Astrocyte (in vitro differentiated cells and primary cell): Measurements from ENCODE around the gene SGK2. TPM values are rescaled to one million over a fixed set of nuclear protein-coding genes. Genes with fewer than 3 reads are reported as not detected.

Experiments used
- DNase-seq: peaks from one replicate; pipeline ENCODE4 v3.0.0-alpha.2; 2010; ENCODE audit warnings: low read depth
- FAIRE-seq: peaks from 2 replicates; lab custom pipeline; 2011; peaks lifted over from hg19 to GRCh38; lab: Jason Lieb, UNC
- H2AFZ ChIP-seq: 2 replicates; pipeline ENCODE4 v1.6.0; 2012; ENCODE audit warnings: low read depth, low read length, inconsistent platforms
- H3K27ac ChIP-seq: 2 replicates; pipeline ENCODE4 v1.5.1; 2011; ENCODE audit warnings: low read depth, low read length, inconsistent platforms
- H3K27me3 ChIP-seq: 2 replicates; pipeline ENCODE4 v1.6.0; 2011; ENCODE audit warnings: low read length, inconsistent platforms; ENCODE audit not compliant: insufficient read depth
- H3K36me3 ChIP-seq: 2 replicates; pipeline ENCODE4 v1.5.1; 2011; ENCODE audit warnings: low read length, inconsistent platforms; ENCODE audit not compliant: insufficient read depth
- H3K4me1 ChIP-seq: 2 replicates; pipeline ENCODE4 v1.5.1; 2011; ENCODE audit warnings: low read length, inconsistent platforms; ENCODE audit not compliant: insufficient read depth
- H3K4me2 ChIP-seq: 2 replicates; pipeline ENCODE4 v1.6.0; 2012; ENCODE audit warnings: low read length, inconsistent platforms
- H3K4me3 ChIP-seq: 2 replicates; pipeline ENCODE4 v1.5.1; 2011; ENCODE audit warnings: low read depth, mild to moderate bottlenecking, low read length, inconsistent platforms; ENCODE audit not compliant: insufficient read depth
- H3K79me2 ChIP-seq: 2 replicates; pipeline ENCODE4 v1.6.0; 2012; ENCODE audit warnings: mild to moderate bottlenecking, low read length, inconsistent platforms; ENCODE audit not compliant: insufficient read depth
- H3K9ac ChIP-seq: 2 replicates; pipeline ENCODE4 v1.6.0; 2012; ENCODE audit warnings: mild to moderate bottlenecking, low read length, inconsistent platforms
- H3K9me3 ChIP-seq: 2 replicates; pipeline ENCODE4 v1.5.1; 2012; ENCODE audit warnings: low read depth, mild to moderate bottlenecking, low read length, inconsistent platforms; ENCODE audit not compliant: insufficient read depth
- H4K20me1 ChIP-seq: 2 replicates; pipeline ENCODE4 v1.6.0; 2012; ENCODE audit warnings: low read length, inconsistent platforms; ENCODE audit not compliant: insufficient read depth
- H3K27ac Mint-ChIP-seq: one replicate; pipeline ENCODE4 v1.8.0; 2021; ENCODE audit warnings: mild to moderate bottlenecking, mixed read lengths; ENCODE audit not compliant: unreplicated experiment
- H3K27me3 Mint-ChIP-seq: one replicate; pipeline ENCODE4 v1.8.0; 2021; ENCODE audit warnings: low read depth, mixed read lengths; ENCODE audit not compliant: unreplicated experiment
- H3K36me3 Mint-ChIP-seq: one replicate; pipeline ENCODE4 v1.8.0; 2021; ENCODE audit warnings: low read depth, mixed read lengths; ENCODE audit not compliant: unreplicated experiment
- H3K4me1 Mint-ChIP-seq: one replicate; pipeline ENCODE4 v1.8.0; 2021; ENCODE audit warnings: low read depth, mixed read lengths; ENCODE audit not compliant: unreplicated experiment
- H3K4me3 Mint-ChIP-seq: one replicate; pipeline ENCODE4 v1.8.0; 2021; ENCODE audit warnings: mild to moderate bottlenecking, moderate library complexity, mixed read lengths; ENCODE audit not compliant: unreplicated experiment
- H3K9me3 Mint-ChIP-seq: one replicate; pipeline ENCODE4 v1.8.0; 2021; ENCODE audit warnings: mild to moderate bottlenecking, mixed read lengths; ENCODE audit not compliant: unreplicated experiment
- CTCF ChIP-seq: IDR thresholded peaks from 2 replicates; pipeline ENCODE4 v1.5.1; 2011; ENCODE audit warnings: low read depth, mild to moderate bottlenecking, inconsistent platforms, low read length, moderate library complexity; ENCODE audit not compliant: insufficient read depth
- EZH2 ChIP-seq: IDR thresholded peaks from 2 replicates; pipeline ENCODE4 v1.6.1; 2012; ENCODE audit warnings: mild to moderate bottlenecking, low read length, inconsistent platforms; ENCODE audit not compliant: insufficient read depth
- total RNA-seq: library from RNA; stranded (reverse); gene quantifications from 2 replicates; pipeline ENCODE4 v1.2.1, GENCODE V29; 2021

Gene SGK2
- total RNA-seq, 1 donor from 2014 or later: 0.64 TPM

DNA sequence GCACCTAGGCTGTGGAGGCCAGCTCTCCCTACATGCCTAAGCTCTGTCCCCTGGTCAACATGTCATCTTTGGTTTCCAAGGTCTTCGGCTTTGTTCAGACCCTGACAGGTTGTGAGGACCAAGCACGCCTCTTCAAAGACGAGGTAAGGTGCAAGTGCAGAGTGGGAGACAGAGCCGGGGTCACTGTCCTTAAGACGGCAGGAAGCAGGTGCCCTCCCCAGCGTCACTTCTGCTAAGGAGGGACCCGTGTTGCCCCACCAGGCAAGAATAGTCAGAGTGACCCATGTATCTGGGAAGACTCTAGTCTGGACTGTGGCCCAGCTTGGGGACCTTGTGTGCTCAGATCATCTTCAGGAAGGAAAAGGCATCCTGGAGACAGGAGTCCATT lies 18.2 kb upstream of the SGK2 start:
- peaks cover 5% of the 10 kb centered on the region for H3K27me3 Mint-ChIP-seq
- peaks cover 8% of the 10 kb centered on the region for H3K36me3 Mint-ChIP-seq
- Histone ChIP-seq H3K27ac (no peak overlapping the region), H2AFZ (no peak overlapping the region), H3K4me1 (no peaks in the 10 kb centered on the region), H3K79me2 (no peaks in the 10 kb centered on the region), H3K27me3 (no peaks in the 10 kb centered on the region), H4K20me1 (peaks cover 7% of the 10 kb centered on the region), H3K4me2 (no peak overlapping the region), H3K36me3 (no peaks in the 10 kb centered on the region), H3K9me3 (no peaks in the 10 kb centered on the region), H3K9ac (no peak overlapping the region), H3K4me3 (no peak overlapping the region)
- H3K27ac Mint-ChIP-seq: no peak overlapping the region
- H3K4me3 Mint-ChIP-seq: no peak overlapping the region
- TF ChIP-seq CTCF: no peak
- no peak for TF ChIP-seq EZH2
- DNase-seq (no peak), FAIRE-seq (no peak)
- H3K4me1 Mint-ChIP-seq: peaks cover 2% of the 10 kb centered on the region
- no peaks in the 10 kb centered on the region for H3K9me3 Mint-ChIP-seq

GRCh38 chr20:43541214-43541613 lies 17.6 kb upstream of the SGK2 start:
- no peak overlapping the region for H3K4me3 ChIP-seq
- TF ChIP-seq CTCF (no peak), EZH2 (no peak)
- H3K27me3 ChIP-seq: no peaks in the 10 kb centered on the region
- peak; percentile 26 for DNase-seq
- no peak for FAIRE-seq
- Mint-ChIP-seq H3K4me1 (peaks cover 2% of the 10 kb centered on the region), H3K4me3 (no peak overlapping the region), H3K9me3 (no peaks in the 10 kb centered on the region), H3K27ac (no peak overlapping the region), H3K27me3 (peaks cover 5% of the 10 kb centered on the region), H3K36me3 (peaks cover 12% of the 10 kb centered on the region)
- no peaks in the 10 kb centered on the region for H3K36me3 ChIP-seq
- H3K9ac ChIP-seq: no peak overlapping the region
- no peaks in the 10 kb centered on the region for H3K4me1 ChIP-seq
- no peak overlapping the region for H3K4me2 ChIP-seq
- peaks cover 7% of the 10 kb centered on the region for H4K20me1 ChIP-seq
- no peak overlapping the region for H2AFZ ChIP-seq
- no peak overlapping the region for H3K27ac ChIP-seq
- H3K9me3 ChIP-seq: no peaks in the 10 kb centered on the region
- H3K79me2 ChIP-seq: no peaks in the 10 kb centered on the region

GRCh38 chr20:43542161-43542560 lies 16.7 kb upstream of the SGK2 start:
- Histone ChIP-seq H2AFZ (no peak overlapping the region), H3K4me2 (no peak overlapping the region), H3K4me1 (no peaks in the 10 kb centered on the region), H3K9ac (no peak overlapping the region), H3K27me3 (no peaks in the 10 kb centered on the region), H3K79me2 (no peaks in the 10 kb centered on the region), H3K4me3 (no peak overlapping the region), H3K36me3 (no peaks in the 10 kb centered on the region), H4K20me1 (peaks cover 7% of the 10 kb centered on the region), H3K27ac (no peak overlapping the region), H3K9me3 (no peaks in the 10 kb centered on the region)
- Mint-ChIP-seq H3K4me1 (no peaks in the 10 kb centered on the region), H3K27me3 (peaks cover 5% of the 10 kb centered on the region), H3K4me3 (no peak overlapping the region), H3K9me3 (peaks cover 4% of the 10 kb centered on the region), H3K27ac (no peak overlapping the region), H3K36me3 (peaks cover 17% of the 10 kb centered on the region)
- DNase-seq: no peak
- FAIRE-seq: no peak
- TF ChIP-seq CTCF (no peak), EZH2 (no peak)
